Measurements from ENCODE around the gene CXCL14.

DNA sequence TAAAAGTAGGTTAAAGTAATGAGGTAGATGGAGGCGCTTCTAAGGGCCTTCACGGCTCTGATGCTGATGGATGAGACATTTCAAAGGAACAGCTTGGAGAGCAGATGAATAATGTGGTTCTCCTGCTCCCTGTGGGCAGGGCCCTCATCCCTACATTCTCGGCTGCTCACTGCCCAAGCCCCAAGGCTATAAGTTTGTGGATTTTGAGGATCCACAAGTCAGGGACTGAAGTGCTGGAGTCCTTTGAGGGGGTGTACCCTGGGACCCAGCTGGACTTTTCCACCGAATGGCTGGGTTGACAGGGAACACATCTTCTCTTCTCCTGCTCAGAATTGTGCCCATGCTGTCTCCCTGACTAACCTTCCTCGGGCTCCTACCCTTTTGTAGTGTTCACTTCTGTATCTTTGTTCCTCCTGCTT, 21.4 kb upstream of the CXCL14 start:
- TF ChIP-seq, protein P1, sequence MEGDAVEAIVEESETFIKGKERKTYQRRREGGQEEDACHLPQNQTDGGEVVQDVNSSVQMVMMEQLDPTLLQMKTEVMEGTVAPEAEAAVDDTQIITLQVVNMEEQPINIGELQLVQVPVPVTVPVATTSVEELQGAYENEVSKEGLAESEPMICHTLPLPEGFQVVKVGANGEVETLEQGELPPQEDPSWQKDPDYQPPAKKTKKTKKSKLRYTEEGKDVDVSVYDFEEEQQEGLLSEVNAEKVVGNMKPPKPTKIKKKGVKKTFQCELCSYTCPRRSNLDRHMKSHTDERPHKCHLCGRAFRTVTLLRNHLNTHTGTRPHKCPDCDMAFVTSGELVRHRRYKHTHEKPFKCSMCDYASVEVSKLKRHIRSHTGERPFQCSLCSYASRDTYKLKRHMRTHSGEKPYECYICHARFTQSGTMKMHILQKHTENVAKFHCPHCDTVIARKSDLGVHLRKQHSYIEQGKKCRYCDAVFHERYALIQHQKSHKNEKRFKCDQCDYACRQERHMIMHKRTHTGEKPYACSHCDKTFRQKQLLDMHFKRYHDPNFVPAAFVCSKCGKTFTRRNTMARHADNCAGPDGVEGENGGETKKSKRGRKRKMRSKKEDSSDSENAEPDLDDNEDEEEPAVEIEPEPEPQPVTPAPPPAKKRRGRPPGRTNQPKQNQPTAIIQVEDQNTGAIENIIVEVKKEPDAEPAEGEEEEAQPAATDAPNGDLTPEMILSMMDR (IDR thresholded peaks at IDR 0.05) = no peak
- TF ChIP-seq POLR2A (IDR thresholded peaks at IDR 0.05) = no peak
